Type B pancreatic cell (in vitro differentiated cells): Measurements from ENCODE around the gene TRIM54. TPM values are rescaled to one million over a fixed set of nuclear protein-coding genes. Genes with fewer than 3 reads are reported as not detected.

Source experiments
- DNase-seq: peaks from one replicate; pipeline ENCODE4 v3.0.0; 2021; ENCODE audit warnings: mixed read lengths; ENCODE audit not compliant: unreplicated experiment; ENCODE audit errors: extremely low spot score
- H3K27ac Mint-ChIP-seq: 2 replicates; pipeline ENCODE4 v1.8.0; 2021; ENCODE audit warnings: mild to moderate bottlenecking, mixed read lengths
- H3K27me3 Mint-ChIP-seq: 2 replicates; pipeline ENCODE4 v1.8.0; 2021; ENCODE audit warnings: mixed read lengths
- H3K36me3 Mint-ChIP-seq: 2 replicates; pipeline ENCODE4 v1.8.0; 2021; ENCODE audit warnings: mixed read lengths
- H3K4me1 Mint-ChIP-seq: one replicate; pipeline ENCODE4 v1.8.0; 2021; ENCODE audit warnings: mixed read lengths; ENCODE audit not compliant: unreplicated experiment
- H3K4me3 Mint-ChIP-seq: 2 replicates; pipeline ENCODE4 v1.8.0; 2021; ENCODE audit warnings: mild to moderate bottlenecking, mixed read lengths
- H3K9me3 Mint-ChIP-seq: 2 replicates; pipeline ENCODE4 v1.8.0; 2021; ENCODE audit warnings: mixed read lengths
- CTCF ChIP-seq: fragments of 200-600 bp; sonication (generic); conservative IDR thresholded peaks from 2 replicates; pipeline ENCODE4 v1.5.0; 2021; ENCODE audit warnings: antibody characterized with exemption, mild to moderate bottlenecking
- total RNA-seq: library from RNA; stranded (reverse); gene quantifications from 2 replicates; pipeline ENCODE4 v1.2.1, GENCODE V29; 2021; ENCODE audit warnings: low replicate concordance

Gene TRIM54
- total RNA-seq, 1 donor from 2014 or later: not detected

DNA sequence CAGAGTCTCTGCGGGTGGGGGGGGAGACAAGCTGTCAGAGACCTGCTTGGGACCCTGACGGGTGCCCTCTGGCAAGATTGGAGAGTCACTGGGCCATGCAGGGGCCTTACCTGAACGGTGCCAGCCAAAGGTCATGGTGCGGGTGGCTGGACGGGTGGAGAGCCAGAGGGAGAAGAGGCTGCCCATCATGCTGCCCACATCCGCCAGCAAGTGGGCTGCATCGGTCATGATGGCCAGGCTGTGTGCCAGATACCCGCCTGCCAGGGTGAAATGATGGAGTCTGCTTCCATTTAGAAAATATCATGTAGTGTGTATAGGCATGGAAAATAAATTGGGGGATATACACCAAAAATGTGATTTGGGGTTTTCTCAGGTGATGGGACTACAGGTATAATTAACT, 24.2 kb upstream of the TRIM54 start:
- peaks cover 78% of the 10 kb centered on the region for H3K27me3 Mint-ChIP-seq

DNA sequence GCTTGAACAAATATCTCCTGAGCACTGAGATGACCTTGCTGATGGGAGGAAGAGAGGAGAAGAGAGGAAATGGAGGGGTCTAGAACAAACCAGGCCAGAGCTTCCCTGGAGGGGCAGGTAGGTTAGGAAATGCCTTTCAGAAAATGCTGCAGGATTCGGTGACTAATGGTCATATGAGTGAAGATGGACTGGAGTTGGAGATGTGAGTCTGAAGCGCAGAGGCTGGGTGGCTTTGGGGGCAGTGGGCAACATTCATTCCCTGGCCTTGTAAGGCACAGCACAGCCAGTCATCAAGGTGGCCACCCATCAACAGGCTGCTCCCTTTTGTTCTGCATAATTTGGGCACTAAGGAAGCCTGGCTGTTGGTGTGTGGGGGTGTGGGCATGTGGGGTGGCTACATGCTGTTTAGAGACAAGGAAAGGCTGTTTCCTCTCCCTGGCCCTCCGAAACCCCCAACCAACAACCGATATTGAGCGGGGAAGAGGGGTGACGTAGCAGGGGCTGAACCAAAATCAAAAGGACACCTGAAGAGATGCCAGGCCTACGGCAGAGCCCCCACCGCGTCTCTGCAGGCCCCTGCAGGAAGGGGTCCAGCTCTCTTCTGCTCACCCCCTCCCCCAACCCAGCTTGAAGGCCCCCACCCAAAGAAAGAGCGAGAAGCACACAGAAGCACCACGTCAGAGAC, 20.8 kb upstream of the TRIM54 start:
- H3K36me3 Mint-ChIP-seq: peaks cover 3% of the 10 kb centered on the region
- peaks cover 74% of the 10 kb centered on the region for H3K27me3 Mint-ChIP-seq
- H3K9me3 Mint-ChIP-seq: no peaks in the 10 kb centered on the region
- no peak for DNase-seq
- no peak for TF ChIP-seq CTCF
- peaks cover 17% of the 10 kb centered on the region for H3K4me1 Mint-ChIP-seq
- peak overlapping the region; percentile 31 for H3K27ac Mint-ChIP-seq
- peak overlapping the region; percentile 64 for H3K4me3 Mint-ChIP-seq

More for the DNA sequence above, 24.2 kb upstream of the TRIM54 start:
- H3K4me1 Mint-ChIP-seq: peaks cover 7% of the 10 kb centered on the region
- DNase-seq: no peak
- no peak overlapping the region for H3K4me3 Mint-ChIP-seq
- H3K9me3 Mint-ChIP-seq: no peaks in the 10 kb centered on the region
- no peak overlapping the region for H3K27ac Mint-ChIP-seq
- no peak for TF ChIP-seq CTCF
- peaks cover under 1% of the 10 kb centered on the region for H3K36me3 Mint-ChIP-seq

DNA sequence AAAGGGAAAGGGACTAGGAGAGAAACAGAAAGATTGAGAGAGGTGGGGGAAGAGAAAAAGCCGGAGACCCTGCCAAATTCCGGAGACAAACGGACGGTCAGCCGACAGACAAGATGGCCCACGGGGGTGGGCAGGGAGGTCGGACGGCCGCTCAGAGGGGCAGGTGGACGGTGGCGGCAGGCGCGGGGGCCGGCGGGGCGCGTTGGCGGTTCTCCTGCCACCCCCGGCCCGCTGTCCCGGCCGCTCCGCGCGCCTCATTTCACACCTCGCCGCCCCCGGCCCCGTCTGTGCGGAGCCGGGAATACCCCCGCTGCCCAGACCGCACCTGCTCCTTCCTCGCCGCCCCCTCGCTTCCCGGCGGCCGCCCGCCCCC, 20.3 kb upstream of the TRIM54 start:
- Mint-ChIP-seq H3K4me1 (peaks cover 17% of the 10 kb centered on the region), H3K9me3 (no peaks in the 10 kb centered on the region), H3K27me3 (peaks cover 69% of the 10 kb centered on the region), H3K27ac (no peak overlapping the region), H3K4me3 (peak overlapping the region; percentile 64), H3K36me3 (peaks cover 3% of the 10 kb centered on the region)
- no peak for TF ChIP-seq CTCF
- DNase-seq: no peak

- H3K27me3 Mint-ChIP-seq: peaks cover 62% of the 10 kb centered on the region
- TF ChIP-seq CTCF: peak; percentile 32
- peak within 1 kb of the TSS; percentile 13 for H3K27ac Mint-ChIP-seq
- no peaks in the 10 kb centered on the region for H3K9me3 Mint-ChIP-seq
- H3K4me1 Mint-ChIP-seq: peaks cover 17% of the 10 kb centered on the region
- peak within 1 kb of the TSS; percentile 90 for H3K4me3 Mint-ChIP-seq
- peaks cover 3% of the 10 kb centered on the region for H3K36me3 Mint-ChIP-seq
- no peak for DNase-seq
Measured at GRCh38 chr2:27262379-27263286, 19.6 kb upstream of the TRIM54 start, which contains the start of gene SLC30A3. SLC30A3 (minus strand) TSS chr2:27263047; CDS start chr2:27262906, 141 bp downstream.

- Mint-ChIP-seq H3K27me3 (peaks cover 53% of the 10 kb centered on the region), H3K4me1 (peaks cover 17% of the 10 kb centered on the region), H3K4me3 (peak overlapping the region; percentile 90), H3K27ac (peak overlapping the region; percentile 13), H3K36me3 (peaks cover 3% of the 10 kb centered on the region), H3K9me3 (no peaks in the 10 kb centered on the region)
- no peak for TF ChIP-seq CTCF
- DNase-seq: no peak
Measured at GRCh38 chr2:27263287-27264252, 18.7 kb upstream of the TRIM54 start.
